Activated CD4-positive, CD25-positive, alpha-beta regulatory T cell (primary cell): Measurements from ENCODE around the gene ADGRG3.

Experiments
- DNase-seq, 4 experiments: peaks; one replicate each; lab custom pipeline; 2025; lab: John Stamatoyannopoulos, UW

ADGRG3 gene

DNA sequence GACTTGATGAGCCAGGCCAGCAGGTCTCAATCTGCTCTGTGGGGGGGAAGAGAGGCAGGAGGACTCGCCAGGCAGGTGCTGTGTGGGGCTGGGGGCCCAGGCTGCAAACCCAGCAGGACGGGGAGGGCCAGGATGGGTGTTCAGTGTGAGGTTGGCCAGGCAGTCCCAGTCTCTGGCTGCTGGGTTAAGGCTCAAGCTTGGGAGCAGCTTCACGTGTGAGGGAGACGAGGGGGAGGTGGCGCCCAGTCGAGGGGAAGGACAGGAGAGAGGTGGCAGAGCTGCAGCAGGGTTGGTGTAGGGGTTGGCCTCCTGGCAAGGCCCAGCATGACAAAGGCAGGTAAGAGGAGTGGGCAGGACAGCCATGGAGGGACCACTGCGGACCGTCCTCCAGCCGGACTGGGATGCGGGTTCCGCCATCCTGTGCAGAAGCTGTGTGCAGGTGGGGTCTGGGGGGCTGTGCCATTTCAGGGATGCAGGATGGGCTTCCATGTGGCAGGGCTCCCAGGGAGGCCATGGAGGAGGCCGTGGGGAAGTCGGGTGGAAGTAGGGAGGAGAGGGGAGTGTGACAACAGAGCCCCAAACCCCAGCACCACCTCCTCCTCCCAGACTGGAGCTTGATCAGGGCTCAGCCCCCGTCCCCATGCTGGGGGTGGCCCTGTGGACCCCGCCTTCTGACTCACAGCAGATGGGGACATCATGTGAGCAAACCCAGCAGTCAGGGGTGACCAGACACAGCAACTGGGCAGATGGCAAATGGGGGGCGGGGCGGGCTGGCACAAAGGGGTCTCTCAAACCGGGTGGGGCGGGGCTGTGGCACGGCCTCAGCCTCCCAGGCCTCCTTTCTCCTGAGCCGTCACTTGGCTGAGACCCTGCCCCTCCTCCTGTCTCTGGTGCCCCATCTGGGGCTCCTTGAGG, 36.9 kb upstream of the ADGRG3 start:
- no peak for DNase-seq

- DNase-seq = no peak
Measured at GRCh38 chr16:57632568-57632967, 35.5 kb upstream of the ADGRG3 start.

- no peak for DNase-seq
Measured at GRCh38 chr16:57633383-57634064, 34.6 kb upstream of the ADGRG3 start.

DNA sequence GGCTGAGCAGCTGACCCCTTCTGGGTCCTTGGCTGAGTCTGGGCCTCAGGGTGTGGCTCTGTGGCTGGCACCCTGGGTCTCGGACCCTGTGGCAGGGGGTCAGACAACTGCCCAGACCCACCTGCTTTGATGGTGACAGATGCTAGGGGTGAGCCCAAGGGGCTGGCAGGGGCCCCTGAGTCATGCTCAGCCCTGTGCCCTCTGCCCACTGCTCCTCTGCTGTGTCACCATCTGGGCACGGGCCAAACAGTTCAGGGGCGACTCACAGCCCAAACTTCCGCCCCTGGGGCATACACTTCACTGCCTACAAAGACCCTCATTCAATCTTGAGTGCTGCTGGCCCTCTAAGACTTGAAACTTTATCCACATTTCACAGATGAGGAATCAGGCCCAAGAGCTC, 33.9 kb upstream of the ADGRG3 start:
- DNase-seq = no peak

DNA sequence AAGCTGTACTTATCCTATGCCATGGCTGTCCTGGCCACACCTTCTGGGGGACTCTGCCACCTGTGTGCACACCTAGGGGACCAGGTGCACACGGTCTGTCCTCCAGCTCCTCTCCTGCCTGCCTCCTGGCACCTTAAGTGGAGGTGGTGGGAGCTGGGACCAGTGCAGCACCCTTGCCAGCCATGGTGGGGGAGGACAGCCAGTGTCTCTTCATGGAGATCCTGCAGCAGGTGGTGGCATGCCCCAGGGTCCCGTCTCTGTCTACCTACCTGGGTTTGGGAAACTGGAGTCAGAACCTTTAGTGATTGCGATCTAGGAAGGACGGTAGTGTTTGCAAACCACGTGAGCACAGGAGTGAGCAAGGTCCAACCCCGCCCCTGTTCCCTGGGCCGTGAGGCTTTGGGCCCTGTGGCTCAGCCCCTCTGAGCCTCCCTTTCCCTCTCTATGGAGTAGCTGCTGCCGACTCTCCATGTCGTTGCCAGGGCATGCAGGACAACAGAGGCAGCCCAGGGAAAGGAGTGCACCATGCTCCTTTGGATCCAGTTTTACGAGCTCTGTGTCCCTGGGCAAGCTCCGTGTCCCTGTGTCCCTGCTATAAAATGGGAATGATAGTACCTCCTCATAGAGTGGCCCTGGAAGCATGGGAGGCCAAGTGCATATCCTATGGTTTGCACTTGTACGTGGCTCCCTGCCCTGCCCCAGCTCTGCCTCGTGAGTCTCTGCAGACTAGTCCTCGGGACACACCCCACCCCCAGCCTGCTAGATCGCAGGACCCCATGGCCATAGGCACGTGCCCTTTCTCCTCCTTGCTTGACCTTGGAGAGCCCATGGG, 32.6 kb upstream of the ADGRG3 start:
- no peak for DNase-seq

DNA sequence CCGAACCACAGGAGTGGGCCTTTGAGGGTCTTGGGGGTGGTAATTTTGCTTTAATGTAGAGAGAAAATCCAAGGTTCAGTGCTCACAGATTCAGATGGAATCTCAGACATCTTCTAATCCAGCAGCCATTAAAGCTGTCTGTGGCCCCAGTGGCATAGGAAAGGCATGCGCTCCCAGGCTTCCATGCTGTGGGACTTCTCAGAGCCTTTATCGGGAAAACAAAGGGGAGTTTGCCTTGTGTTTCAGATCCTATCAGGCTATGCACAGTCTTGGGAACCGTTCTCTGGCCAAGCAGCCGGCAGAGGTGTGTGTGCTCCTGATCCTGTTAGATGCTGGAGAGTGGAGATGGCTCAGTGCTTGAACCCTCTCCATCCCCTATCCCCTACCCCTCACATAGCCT, 31.9 kb upstream of the ADGRG3 start:
- no peak for DNase-seq

- no peak for DNase-seq
Measured at GRCh38 chr16:57637020-57637419, 31.1 kb upstream of the ADGRG3 start.

DNA sequence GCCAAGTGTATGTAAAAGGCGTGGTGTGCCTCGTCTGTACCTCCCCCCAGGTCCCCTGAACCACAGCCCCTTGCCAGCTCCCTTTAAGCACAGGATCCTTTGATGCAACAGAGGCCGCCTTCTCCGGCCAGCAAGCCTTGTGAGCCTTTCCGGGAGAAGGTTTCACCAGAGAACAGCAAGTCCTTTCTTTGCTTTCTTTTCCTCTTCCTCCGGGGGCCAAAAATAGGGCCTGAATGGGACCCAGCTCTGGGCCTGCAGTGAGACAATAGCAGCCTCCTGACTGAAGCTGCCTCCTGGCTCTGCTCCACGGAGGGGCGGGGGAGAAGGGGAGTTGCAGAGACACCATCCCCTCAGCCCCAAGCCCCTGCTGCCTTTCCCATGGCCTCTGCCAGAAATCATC, 30.7 kb upstream of the ADGRG3 start:
- DNase-seq = no peak

DNA sequence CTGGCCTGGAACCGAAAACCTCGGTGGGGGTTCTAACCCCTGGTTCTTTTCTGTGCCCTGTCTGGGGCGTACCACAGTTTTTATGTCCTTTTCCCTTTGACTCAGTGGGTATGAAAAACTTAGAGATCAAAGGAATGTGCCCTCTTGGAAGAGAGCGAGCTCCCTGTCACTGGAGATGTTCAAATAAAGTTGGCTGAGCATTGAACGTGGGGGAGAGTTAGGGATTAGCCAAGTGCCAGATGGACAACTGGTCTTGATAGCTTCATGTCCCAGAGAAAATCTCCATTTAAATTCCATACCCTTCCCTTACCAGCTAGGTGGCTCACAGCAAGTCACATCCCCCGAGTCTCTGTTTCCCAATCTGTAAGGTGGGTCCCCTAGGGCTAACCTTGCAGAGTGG, 30.1 kb upstream of the ADGRG3 start:
- DNase-seq = no peak

DNA sequence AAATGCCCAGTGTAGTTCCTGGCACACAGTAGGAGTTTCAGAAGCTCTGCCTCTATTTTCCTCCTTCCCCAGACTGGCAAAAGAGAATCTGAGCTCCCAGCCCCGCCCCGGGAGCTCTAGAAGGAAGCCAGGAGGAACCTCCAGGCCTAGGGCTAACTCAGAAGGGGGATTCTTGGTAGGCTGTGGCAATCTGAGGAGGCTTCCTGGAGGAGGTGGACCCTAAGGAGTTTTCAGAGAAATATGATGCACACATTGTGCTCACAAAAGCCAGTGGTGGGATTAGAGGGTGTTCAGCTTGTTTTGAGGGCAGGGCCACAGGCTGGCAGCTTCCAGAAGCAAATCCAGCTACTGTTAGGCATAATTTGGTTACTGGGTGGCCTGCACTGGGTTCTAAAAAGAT, 29.7 kb upstream of the ADGRG3 start:
- DNase-seq = no peak

DNA sequence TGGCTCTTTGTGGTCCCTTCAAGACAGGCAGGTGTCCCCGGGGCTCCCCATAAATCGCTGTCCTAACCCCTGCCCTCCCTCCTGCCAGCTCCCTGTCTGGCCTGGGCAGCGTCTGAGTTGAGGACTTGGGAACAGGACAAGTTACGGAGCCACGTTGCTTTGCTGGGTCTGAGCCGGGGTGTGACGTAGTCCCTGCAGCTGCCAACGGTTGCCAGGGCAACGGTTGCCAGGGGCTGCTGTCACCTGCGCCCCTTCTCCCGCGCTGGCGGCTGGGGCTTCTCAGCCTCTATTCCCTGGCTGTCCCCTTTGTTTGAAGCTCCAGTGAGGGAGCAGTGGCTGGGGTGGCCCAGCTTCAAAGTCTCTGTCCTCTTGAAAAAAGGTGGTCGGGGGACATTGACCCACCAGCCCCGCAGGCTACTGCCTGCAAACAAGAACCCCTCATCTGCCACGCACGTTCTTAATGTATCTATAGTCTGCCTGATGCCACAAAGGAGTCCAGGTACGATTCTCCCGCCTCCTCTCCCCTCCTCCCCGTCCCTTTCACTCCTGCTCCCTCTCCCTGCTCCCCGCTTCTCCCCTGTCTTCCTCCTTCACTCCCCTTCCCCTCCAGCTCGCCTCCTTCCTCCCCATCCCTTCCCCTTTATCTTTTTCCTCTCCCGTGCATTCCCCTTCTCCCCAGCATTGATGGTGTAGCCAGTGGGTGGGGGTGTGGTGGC, 28.8 kb upstream of the ADGRG3 start:
- DNase-seq = no peak

- no peak for DNase-seq
Measured at GRCh38 chr16:57640185-57640584, 27.9 kb upstream of the ADGRG3 start.

DNA sequence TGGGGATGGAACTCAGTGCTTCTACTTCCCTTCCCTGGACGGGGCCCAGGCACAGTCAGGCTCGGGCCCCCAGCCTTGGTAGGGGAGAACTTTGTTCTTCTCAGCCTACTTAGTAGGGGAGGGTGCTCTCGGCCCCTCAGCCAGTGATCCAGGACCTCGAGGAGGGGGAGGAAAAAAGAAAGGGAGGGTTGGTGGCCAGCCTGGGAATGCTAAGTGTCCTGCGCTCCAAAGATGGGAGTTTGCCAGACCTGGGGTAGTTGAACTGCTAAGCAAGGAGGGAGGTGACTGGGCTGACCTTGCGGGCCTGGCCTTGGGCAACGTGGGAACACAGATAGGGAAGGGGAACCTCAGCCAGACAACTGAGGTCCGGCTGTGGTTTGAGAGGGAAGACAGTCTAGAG, 27.5 kb upstream of the ADGRG3 start:
- no peak for DNase-seq

GRCh38 chr16:57642160-57643135, 25.7 kb upstream of the ADGRG3 start:
- no peak for DNase-seq

- no peak for DNase-seq
Measured at GRCh38 chr16:57643147-57643874, 24.8 kb upstream of the ADGRG3 start.

GRCh38 chr16:57643910-57644309, 24.2 kb upstream of the ADGRG3 start:
- DNase-seq = no peak

DNA sequence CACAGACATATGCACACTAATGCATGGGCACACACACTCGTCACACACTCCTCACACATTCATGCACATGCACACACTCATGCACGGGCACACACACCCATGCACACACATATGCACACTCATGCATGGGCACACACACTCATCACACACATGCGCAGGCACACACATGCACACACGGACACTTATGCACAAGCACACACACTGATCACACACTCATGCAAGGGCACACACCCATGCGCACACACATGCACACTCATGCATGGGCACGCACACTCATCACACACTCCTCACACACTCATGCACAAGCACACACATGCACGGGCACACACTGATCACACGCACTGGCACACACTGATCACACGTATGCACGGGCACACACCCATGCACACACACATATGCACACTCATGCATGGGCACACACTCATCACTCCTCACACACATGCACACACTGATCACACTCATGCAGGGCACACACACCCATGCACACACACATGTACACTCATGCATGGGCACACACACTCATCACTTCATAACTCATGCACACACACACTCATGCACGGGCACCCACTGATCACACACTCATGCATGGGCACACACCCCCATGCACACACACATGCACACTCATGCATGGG, 23.6 kb upstream of the ADGRG3 start:
- DNase-seq = no peak

DNA sequence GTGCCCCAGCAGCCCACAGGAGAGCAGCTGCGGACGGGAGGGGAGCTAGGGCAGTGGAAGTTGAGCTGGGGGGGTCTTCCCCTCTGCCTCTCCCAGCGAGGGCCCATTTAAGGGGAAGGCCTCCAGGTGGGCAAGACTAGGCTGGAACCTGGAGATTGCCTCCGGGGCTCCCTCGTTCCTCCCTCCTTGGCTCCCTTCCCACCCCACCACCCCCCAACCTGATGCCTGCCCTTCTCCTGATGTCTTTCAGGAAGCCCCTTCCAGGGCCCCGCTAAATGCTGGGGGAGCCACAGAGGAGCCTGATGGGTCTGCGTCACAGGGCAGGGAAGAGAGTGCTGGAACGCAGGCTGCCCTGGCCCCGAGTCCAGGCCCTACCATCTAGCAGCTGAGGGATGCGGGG, 22.9 kb upstream of the ADGRG3 start:
- no peak for DNase-seq

DNA sequence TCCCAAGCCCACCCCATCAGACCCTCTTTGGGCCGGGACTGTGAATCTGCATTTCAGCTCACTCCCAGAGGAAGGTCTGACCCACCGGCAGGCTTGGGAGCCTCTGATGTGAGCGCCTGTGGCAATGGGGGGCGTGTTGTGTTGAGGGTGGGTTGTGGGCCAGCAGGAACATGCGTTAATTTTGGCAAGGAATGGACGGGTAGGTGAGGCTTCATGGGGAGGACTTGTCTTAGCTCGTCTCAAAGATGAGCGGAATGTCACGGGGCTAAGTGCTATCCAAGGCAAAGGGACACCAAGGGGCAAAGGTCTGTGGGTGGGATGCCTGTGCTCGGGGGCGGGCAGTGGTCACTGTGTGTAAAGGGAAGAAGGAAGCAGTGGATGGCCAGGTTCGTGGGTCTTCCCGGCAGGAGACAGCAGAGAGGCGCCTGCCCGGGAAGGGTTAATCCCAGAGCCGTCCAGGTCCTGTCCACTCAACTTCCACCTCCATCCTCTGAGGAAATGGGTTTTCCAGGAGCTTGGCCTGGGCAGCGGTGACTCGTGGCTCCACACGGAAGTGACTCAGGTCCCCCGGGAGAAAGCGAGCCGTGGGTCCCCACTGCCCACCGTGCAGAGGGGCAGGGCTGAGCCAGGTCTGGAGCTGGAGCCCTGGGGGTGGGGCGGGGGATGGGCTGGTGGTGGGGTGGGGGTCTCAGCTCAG, 22.3 kb upstream of the ADGRG3 start:
- no peak for DNase-seq
